Muscle layer of duodenum (tissue), 2 donors: ENCODE results near the gene TMX4.

Experiments
- H3K27ac ChIP-seq: one replicate; pipeline ENCODE4 v1.7.0; 2013; ENCODE audit warnings: mild to moderate bottlenecking, low read length
- H3K27me3 ChIP-seq: one replicate; pipeline ENCODE4 v1.7.0; 2013; ENCODE audit warnings: low read depth, mild to moderate bottlenecking, control low read depth, low read length
- H3K36me3 ChIP-seq, 2 donors: one replicate each; pipeline ENCODE4 v1.7.0; 2013; ENCODE audit warnings: low read length in 2 of 2, control low read depth in 1 of 2, mild to moderate bottlenecking in 1 of 2; ENCODE audit not compliant: insufficient read depth in 2 of 2, control insufficient read depth in 1 of 2
- H3K4me1 ChIP-seq, 2 donors: one replicate each; pipeline ENCODE4 v1.7.0; 2013; ENCODE audit warnings: low read length in 2 of 2, mild to moderate bottlenecking in 2 of 2, control low read depth in 1 of 2, moderate library complexity in 1 of 2; ENCODE audit not compliant: insufficient read depth in 2 of 2, control insufficient read depth in 1 of 2
- H3K4me3 ChIP-seq, 2 donors: one replicate each; pipeline ENCODE4 v1.7.0; 2013; ENCODE audit warnings: low read length in 2 of 2, low read depth in 1 of 2, mild to moderate bottlenecking in 1 of 2
- H3K9me3 ChIP-seq, 2 donors: one replicate each; pipeline ENCODE4 v1.7.0; 2013; ENCODE audit warnings: low read length in 2 of 2, control low read depth in 1 of 2, mild to moderate bottlenecking in 1 of 2; ENCODE audit not compliant: control insufficient read depth in 1 of 2
- donor health status: healthy.

TMX4 gene

GRCh38 chr20:8012724-8013123 is 6.8 kb downstream of the TMX4 start:
- H3K36me3 ChIP-seq = peaks cover 6% of the 10 kb centered on the region in 2 donors
- peaks cover 0 to 13% of the 10 kb centered on the region in 2 donors for H3K4me1 ChIP-seq
- no peak overlapping the region for H3K27ac ChIP-seq
- H3K9me3 ChIP-seq = no peaks in the 10 kb centered on the region
- no peak overlapping the region for H3K4me3 ChIP-seq
- no peaks in the 10 kb centered on the region for H3K27me3 ChIP-seq

GRCh38 chr20:8008733-8009132 is 10.8 kb downstream of the TMX4 start:
- Histone ChIP-seq H3K27ac (no peak overlapping the region), H3K4me3 (no peak overlapping the region), H3K9me3 (no peaks in the 10 kb centered on the region), H3K27me3 (no peaks in the 10 kb centered on the region), H3K4me1 (peaks cover 0 to 8% of the 10 kb centered on the region in 2 donors), H3K36me3 (peaks cover 6 to 12% of the 10 kb centered on the region in 2 donors)

- H3K4me3 ChIP-seq = no peak overlapping the region
- no peaks in the 10 kb centered on the region for H3K27me3 ChIP-seq
- H3K4me1 ChIP-seq = peaks cover 0 to 5% of the 10 kb centered on the region in 2 donors
- H3K27ac ChIP-seq = no peak overlapping the region
- H3K36me3 ChIP-seq = peaks cover 6 to 12% of the 10 kb centered on the region in 2 donors
- no peaks in the 10 kb centered on the region for H3K9me3 ChIP-seq
Measured at GRCh38 chr20:8007490-8007889, 12.1 kb downstream of the TMX4 start.

- Histone ChIP-seq H3K4me3 (no peak overlapping the region), H3K36me3 (peaks cover 6 to 17% of the 10 kb centered on the region in 2 donors), H3K9me3 (no peaks in the 10 kb centered on the region), H3K27ac (no peak overlapping the region), H3K4me1 (no peaks in the 10 kb centered on the region), H3K27me3 (no peaks in the 10 kb centered on the region)
Measured at GRCh38 chr20:8005575-8006366, 13.8 kb downstream of the TMX4 start.

GRCh38 chr20:8005033-8005432 is 14.5 kb downstream of the TMX4 start:
- no peaks in the 10 kb centered on the region for H3K27me3 ChIP-seq
- no peak overlapping the region for H3K4me3 ChIP-seq
- no peaks in the 10 kb centered on the region for H3K4me1 ChIP-seq
- peaks cover 6 to 25% of the 10 kb centered on the region in 2 donors for H3K36me3 ChIP-seq
- H3K9me3 ChIP-seq = no peaks in the 10 kb centered on the region
- H3K27ac ChIP-seq = no peak overlapping the region

GRCh38 chr20:8002056-8002455 is 17.5 kb downstream of the TMX4 start:
- Histone ChIP-seq H3K36me3 (peaks cover 15 to 46% of the 10 kb centered on the region in 2 donors), H3K4me1 (no peaks in the 10 kb centered on the region), H3K27ac (no peak overlapping the region), H3K4me3 (no peak overlapping the region), H3K27me3 (no peaks in the 10 kb centered on the region), H3K9me3 (no peaks in the 10 kb centered on the region)

GRCh38 chr20:8000796-8001195 is 18.8 kb downstream of the TMX4 start:
- Histone ChIP-seq H3K9me3 (no peaks in the 10 kb centered on the region), H3K4me3 (no peak overlapping the region), H3K4me1 (no peaks in the 10 kb centered on the region), H3K27me3 (no peaks in the 10 kb centered on the region), H3K27ac (no peak overlapping the region), H3K36me3 (peaks cover 25 to 54% of the 10 kb centered on the region in 2 donors)

GRCh38 chr20:7996898-7997297 is 22.7 kb downstream of the TMX4 start:
- Histone ChIP-seq H3K4me1 (no peaks in the 10 kb centered on the region), H3K9me3 (peaks cover 0 to 10% of the 10 kb centered on the region in 2 donors), H3K27ac (no peak overlapping the region), H3K36me3 (peaks cover 45 to 81% of the 10 kb centered on the region in 2 donors), H3K27me3 (no peaks in the 10 kb centered on the region), H3K4me3 (no peak overlapping the region)

- peaks cover 0 to 10% of the 10 kb centered on the region in 2 donors for H3K9me3 ChIP-seq
Measured at GRCh38 chr20:7994809-7995208, 24.8 kb downstream of the TMX4 start.

GRCh38 chr20:7993703-7994102 is 25.9 kb downstream of the TMX4 start:
- H3K9me3 ChIP-seq = peaks cover 0 to 10% of the 10 kb centered on the region in 2 donors
- no peak overlapping the region for H3K27ac ChIP-seq
- no peak overlapping the region for H3K4me3 ChIP-seq
- H3K36me3 ChIP-seq = peaks cover 36 to 70% of the 10 kb centered on the region in 2 donors
- no peaks in the 10 kb centered on the region for H3K27me3 ChIP-seq
- H3K4me1 ChIP-seq = no peaks in the 10 kb centered on the region

More at GRCh38 chr20:7994809-7995208, 24.8 kb downstream of the TMX4 start:
- H3K4me3 ChIP-seq = no peak overlapping the region
- no peaks in the 10 kb centered on the region for H3K27me3 ChIP-seq
- peaks cover 45 to 80% of the 10 kb centered on the region in 2 donors for H3K36me3 ChIP-seq
- no peaks in the 10 kb centered on the region for H3K4me1 ChIP-seq
- H3K27ac ChIP-seq = no peak overlapping the region

- Histone ChIP-seq H3K36me3 (peaks cover 31 to 66% of the 10 kb centered on the region in 2 donors), H3K9me3 (peaks cover 0 to 10% of the 10 kb centered on the region in 2 donors), H3K4me3 (no peak overlapping the region), H3K27ac (no peak overlapping the region), H3K27me3 (no peaks in the 10 kb centered on the region), H3K4me1 (no peaks in the 10 kb centered on the region)
Measured at GRCh38 chr20:7993238-7993637, 26.3 kb downstream of the TMX4 start.
